GM13976 (cell line): ENCODE results near the gene FAM120A.

Experiments
- DNase-seq: peaks from one replicate; pipeline ENCODE4 v3.0.0; 2012; ENCODE audit warnings: low spot score
- in situ Hi-C: fragments of 300-500 bp; cut with MboI; formaldehyde crosslinking; loops from one replicate; pipeline ENCODE4 v1.12.0; 2022; ENCODE audit warnings: low sequenced_read_pairs, mixed read lengths, inconsistent platforms; ENCODE audit not compliant: unreplicated experiment
- TF ChIP-seq, protein P1 (sequence below): IDR thresholded peaks from 2 replicates; pipeline ENCODE4 v1.5.1; 2012; ENCODE audit warnings: borderline replicate concordance, mild to moderate bottlenecking; ENCODE audit not compliant: insufficient read depth; ENCODE audit errors: extremely low read depth, missing control alignments, control extremely low read depth

FAM120A gene

GRCh38 chr9:93500571-93501298 is 49.2 kb downstream of the FAM120A start:
- DNase-seq, result no peak
- in situ Hi-C loops, result no loop called here
- TF ChIP-seq, protein P1, sequence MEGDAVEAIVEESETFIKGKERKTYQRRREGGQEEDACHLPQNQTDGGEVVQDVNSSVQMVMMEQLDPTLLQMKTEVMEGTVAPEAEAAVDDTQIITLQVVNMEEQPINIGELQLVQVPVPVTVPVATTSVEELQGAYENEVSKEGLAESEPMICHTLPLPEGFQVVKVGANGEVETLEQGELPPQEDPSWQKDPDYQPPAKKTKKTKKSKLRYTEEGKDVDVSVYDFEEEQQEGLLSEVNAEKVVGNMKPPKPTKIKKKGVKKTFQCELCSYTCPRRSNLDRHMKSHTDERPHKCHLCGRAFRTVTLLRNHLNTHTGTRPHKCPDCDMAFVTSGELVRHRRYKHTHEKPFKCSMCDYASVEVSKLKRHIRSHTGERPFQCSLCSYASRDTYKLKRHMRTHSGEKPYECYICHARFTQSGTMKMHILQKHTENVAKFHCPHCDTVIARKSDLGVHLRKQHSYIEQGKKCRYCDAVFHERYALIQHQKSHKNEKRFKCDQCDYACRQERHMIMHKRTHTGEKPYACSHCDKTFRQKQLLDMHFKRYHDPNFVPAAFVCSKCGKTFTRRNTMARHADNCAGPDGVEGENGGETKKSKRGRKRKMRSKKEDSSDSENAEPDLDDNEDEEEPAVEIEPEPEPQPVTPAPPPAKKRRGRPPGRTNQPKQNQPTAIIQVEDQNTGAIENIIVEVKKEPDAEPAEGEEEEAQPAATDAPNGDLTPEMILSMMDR, result no peak

- no peak for DNase-seq
- TF ChIP-seq, protein P1, result no peak
- in situ Hi-C loops, result no loop called here
Measured at GRCh38 chr9:93501406-93501805, 49.9 kb downstream of the FAM120A start.

- DNase-seq, result no peak
- in situ Hi-C loops, result no loop called here
- TF ChIP-seq, protein P1, result no peak
Measured at GRCh38 chr9:93503381-93503780, 51.9 kb downstream of the FAM120A start.

DNA sequence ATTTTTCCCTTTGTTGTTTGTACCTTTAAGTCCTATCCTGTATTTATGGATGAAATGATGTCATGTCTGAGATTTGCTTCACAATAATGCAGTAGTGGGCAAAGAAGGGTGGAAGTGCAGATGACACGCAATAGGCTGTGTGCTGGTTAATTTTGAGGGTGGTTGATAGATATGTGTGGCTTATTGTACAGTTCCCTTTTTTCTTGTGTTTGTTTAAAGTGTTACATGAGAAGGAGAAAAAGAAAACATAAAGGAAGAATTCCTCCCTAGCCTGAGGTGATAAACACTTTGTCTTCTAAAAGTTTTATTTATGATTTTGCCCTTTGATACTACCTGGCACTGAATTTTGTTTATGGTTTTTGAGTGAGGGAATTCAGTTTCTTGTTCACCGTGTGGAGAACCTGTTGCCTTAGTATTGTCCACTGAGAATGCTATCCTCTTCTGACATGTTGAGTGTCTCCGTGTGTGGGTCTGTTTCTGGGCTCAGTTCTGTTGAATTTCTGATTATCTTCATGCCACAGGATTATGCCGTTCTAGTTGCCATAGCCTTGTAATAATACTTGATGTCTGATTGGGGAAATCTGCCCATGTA is 54.2 kb downstream of the FAM120A start:
- in situ Hi-C loops, result no loop called here
- DNase-seq, result no peak
- TF ChIP-seq, protein P1, result no peak

- in situ Hi-C loops, result no loop called here
- DNase-seq, result no peak
- TF ChIP-seq, protein P1, result no peak
Measured at GRCh38 chr9:93507768-93508167, 56.3 kb downstream of the FAM120A start.

GRCh38 chr9:93508207-93508606 is 56.7 kb downstream of the FAM120A start:
- in situ Hi-C loops, result no loop called here
- no peak for DNase-seq

More at GRCh38 chr9:93508207-93508606, 56.7 kb downstream of the FAM120A start:
- TF ChIP-seq, protein P1, result no peak
